Stimulated activated CD4-positive, alpha-beta T cell treated with anti-CD3 and anti-CD28 coated beads, Interleukin-15, amount 100 ng/mL, for 48 hours (primary cell): Measurements from ENCODE around the gene TOP2B.

Experiments
- DNase-seq, 2 donors: peaks; one replicate each; pipeline ENCODE4 v3.0.0-alpha.2; 2020; ENCODE audit warnings: low read depth in 2 of 2

TOP2B gene

DNA sequence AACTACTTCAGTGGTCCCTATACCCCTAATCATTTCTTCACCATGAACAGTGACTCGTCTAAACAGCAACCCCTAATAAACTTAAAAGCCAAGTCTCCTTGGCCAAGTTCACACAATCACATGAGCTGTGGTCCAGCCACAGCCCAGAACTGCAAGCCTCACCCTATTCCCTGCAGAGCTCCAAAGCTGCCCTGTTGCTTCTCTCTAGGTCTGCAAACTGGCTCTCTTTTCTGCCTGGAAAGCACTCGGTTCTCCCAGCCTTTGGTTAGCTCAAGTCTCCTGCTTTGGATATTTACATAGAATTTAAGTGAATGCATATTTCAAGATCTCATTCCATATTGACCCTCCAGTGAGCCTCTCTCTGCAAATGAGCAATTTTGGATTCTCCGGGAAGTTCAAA lies 107.0 kb downstream of the TOP2B start:
- DNase-seq, result no peak

DNA sequence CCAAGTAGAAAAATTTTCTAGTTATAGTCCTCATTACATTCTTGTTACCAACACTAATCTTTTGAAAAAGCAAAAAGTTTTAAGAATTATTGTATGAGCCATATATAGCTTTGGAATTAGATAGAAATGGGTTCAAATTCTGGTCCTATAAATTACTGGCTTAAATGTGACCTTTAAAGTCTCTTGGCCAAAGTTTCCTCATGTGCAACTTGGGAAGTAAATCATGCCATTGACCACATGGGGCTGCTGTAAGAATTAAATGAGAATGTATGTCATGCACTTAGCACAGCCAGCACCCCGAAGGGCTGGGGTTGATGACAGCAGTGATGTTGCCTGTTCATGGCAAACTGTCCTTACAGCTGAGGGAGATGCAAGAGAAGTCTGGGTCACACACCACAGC lies 108.3 kb downstream of the TOP2B start:
- DNase-seq, result no peak

DNA sequence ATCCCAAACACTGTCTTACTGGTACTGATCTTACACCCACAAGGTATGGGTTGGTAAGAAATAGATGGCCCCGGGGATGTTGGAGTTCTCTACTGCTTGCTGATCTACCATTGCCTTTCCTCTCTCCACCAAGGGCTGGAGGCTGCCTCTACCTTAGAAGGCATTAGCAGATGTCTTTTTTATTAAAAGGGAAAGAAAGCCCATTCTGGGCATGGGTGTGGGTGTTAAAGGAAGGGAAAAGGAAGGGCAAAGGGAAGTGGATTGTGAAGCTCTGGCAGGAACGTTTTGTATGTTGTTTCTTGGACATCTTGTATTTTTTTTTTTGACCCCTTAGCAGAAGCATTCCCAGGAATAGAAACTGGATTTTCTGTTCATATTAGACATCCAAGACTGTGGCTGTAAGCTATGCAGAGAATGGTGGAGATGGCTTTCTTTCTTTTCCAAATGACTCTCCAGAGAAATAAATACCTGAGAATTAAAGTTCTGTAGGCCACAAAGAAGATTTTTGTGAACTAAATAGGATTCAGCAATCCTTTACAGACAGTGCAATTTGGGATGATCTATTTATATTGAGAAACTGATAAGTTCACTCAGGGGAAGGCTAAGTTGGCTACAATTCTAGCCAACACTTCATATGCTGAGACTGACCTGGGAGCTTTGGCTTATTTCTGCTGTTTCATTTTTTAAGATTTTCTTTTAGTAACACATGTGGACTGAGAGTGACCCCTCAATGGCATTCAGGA lies 108.8 kb downstream of the TOP2B start:
- no peak for DNase-seq

DNA sequence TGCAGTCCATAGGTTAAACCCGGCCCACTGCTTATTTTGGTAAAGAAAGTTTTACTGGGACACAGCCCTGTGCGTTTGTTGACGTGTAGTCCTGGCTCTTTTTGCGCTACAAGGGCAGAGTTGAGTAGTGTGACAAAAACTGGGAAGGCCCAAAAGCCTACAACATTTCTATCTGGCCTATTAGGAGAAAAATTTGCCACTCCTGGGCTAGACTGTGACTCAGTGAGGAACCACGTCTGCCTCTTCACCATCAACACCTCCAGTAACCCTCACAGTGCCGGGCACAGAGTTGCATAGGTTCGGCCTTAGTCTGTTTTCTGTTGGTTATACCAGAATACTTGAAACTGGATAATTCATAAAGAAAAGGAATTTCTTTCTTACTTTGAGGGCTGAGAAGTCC lies 110.3 kb downstream of the TOP2B start:
- no peak for DNase-seq

DNA sequence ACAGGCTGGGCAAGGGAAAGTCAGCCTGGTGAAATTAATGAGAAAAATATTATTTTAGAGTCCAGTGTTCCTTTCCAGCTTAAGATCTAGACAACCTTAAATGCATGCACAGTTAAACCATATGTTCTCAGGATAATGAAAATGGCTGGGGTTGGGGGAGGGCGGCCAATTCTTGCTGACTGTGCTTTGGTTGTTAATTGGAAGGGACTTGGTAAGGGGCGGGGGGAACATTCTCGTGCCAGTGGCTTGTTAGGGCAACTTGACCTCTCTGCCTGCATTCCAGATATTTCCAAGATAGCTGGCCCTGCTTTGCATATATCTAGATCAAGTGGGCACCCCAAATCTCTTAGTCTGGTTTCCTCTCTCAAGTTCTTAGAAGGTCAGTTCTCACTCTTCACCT lies 112.5 kb downstream of the TOP2B start:
- no peak for DNase-seq

DNA sequence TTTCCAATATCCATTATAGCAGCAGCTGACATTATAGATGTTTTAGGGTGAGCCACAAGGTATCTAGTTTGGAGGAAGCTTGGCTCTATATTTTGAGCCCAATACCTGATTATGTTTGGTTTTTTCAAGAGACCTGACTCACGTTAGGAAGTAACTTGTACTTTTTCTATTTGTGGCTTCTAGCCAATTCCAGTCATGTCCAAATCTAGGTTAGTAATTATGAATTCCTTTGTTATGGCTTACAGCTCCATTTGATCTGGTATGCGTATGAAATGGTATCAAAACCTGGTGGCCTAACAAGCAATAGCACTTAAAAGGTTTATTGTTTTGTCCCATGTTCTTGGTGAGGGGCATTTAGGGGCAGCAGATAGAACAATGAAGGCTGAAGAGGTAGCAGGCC lies 115.9 kb downstream of the TOP2B start:
- DNase-seq, result no peak

DNA sequence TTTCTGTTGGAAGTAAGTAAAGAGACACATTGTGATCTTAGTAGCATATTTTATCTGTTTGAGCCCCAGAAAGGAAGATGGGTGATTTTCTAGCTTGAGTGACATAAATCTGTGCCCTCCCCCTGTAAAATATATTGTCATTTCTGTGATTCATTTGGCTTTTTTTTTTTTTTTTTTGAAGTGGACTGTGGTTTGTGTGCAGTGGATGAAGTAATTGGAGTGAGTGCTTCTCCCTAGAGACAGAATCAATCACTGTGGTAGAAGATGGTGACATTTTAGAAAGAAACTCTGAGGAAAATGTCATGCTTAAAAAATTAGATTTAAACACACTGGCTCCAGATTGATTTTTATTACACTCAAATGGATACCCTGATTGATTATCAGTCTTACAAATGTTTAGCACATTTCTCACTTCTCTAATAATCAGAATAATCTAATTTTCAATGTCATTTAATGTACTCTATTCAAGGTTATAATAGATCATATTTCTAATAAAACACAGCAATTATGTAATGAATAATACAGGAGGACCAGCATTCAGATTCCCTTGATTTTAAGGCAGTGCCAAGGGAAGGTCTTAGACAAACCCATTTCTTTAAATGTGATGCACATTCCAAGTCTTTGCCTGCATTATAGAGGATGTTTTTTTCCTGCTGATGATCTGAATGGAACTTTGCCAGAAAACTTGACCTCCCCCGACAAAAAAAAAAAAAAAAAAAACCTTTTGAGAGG lies 116.6 kb downstream of the TOP2B start:
- DNase-seq, result no peak
